Stimulated activated CD4-positive, alpha-beta T cell treated with anti-CD3 and anti-CD28 coated beads, Interleukin-4, amount 100 ng/mL, for 1 hour (primary cell): ENCODE results near the gene SLC12A5.

Source experiments
- DNase-seq: peaks from one replicate; pipeline ENCODE4 v3.0.0-alpha.2; 2020

Gene SLC12A5

GRCh38 chr20:46030284-46031013 is 1.4 kb downstream of the SLC12A5 start:
- DNase-seq: no peak

DNA sequence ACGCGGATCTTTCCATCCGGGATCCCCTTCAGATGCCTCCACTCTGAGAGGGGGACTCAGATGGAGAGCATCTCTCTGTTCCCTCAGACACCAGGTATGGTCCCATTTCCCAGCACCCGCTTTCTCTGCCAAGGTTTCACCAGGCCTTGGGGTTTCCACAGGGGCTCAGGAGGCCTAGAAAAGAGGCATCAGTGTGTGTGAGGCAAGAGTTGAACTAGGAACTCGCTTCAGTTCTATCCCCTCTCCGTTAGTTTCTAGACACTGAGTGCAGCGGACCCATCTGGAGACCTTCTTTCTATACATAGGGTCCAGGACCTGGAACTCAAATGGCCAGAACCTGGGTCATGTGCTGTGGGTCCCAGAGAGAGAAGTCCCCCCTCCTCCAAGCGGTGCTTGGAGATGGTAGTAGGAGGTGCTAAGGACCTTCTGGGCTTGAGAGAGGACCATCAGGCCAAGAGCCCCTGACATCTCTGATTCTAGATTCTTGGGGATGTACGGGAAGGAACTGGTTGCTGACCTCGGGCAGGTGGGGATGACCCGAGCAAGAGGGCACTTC is 2.1 kb downstream of the SLC12A5 start:
- DNase-seq: no peak

- DNase-seq: no peak
Observed at GRCh38 chr20:46031701-46032254, 2.8 kb downstream of the SLC12A5 start.

GRCh38 chr20:46034039-46034438 is 5.0 kb downstream of the SLC12A5 start:
- no peak for DNase-seq

- no peak for DNase-seq
Observed at GRCh38 chr20:46035253-46035652, 6.2 kb downstream of the SLC12A5 start.

DNA sequence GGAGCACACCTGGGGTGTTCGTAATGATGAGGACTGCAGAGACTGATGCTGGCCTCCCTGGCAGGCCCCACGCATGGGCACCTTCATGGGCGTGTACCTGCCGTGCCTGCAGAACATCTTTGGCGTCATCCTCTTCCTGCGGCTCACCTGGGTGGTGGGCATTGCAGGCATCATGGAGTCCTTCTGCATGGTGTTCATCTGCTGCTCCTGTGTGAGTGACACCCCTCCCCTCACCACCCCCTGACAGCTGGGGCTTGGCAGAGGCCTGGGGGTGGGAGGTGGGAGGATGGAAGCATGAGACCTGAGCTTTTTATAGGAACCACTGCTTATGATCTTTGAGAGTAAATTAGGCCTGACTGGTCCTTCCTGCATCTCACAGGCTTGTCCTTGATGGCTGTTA is 6.7 kb downstream of the SLC12A5 start:
- no peak for DNase-seq

GRCh38 chr20:46036370-46036769 is 7.4 kb downstream of the SLC12A5 start:
- DNase-seq: no peak

- DNase-seq: no peak
Observed at GRCh38 chr20:46037036-46037435, 8.0 kb downstream of the SLC12A5 start.

DNA sequence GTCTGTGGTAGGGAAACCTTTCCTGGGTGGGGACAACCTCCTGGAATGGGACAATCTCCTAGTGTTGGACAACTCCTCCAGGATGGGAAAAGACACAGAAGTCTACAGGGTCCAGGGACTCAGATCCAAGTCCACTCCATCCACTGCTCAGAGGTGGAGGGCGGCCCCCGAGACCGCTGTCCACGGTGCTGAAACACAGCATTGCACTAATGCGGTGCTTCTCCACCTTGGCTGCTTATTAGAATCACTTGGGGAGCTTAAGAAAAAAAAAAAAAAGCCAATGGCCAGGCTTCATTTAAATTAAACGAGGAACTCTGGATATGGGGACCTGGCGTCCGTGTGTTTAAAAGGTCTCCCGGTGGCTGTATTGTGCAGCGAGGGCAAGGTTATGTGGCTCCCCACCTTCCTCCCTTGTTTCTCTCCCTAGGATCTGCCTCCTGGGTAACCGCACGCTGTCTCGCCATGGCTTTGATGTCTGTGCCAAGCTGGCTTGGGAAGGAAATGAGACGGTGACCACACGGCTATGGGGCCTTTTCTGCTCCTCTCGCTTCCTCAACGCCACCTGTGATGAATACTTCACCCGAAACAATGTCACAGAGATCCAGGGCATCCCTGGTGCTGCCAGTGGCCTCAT is 12.0 kb downstream of the SLC12A5 start:
- DNase-seq: peak; percentile 55

DNA sequence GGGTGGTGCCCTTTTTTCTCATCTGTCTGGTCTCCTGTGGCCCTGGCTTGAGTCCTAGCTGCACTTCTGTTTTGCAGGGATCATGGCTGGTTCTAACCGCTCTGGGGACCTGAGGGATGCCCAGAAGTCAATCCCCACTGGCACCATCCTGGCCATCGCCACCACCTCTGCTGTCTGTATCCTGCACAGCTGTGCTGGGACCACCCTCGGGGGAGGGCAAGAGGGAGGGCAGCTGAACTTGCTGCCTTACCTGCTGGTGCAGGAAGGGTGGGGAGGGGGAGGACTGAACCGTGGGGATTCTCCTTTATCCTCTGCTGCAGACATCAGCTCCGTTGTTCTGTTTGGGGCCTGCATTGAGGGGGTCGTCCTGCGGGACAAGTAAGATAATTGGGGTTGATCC is 14.5 kb downstream of the SLC12A5 start:
- DNase-seq: no peak

DNA sequence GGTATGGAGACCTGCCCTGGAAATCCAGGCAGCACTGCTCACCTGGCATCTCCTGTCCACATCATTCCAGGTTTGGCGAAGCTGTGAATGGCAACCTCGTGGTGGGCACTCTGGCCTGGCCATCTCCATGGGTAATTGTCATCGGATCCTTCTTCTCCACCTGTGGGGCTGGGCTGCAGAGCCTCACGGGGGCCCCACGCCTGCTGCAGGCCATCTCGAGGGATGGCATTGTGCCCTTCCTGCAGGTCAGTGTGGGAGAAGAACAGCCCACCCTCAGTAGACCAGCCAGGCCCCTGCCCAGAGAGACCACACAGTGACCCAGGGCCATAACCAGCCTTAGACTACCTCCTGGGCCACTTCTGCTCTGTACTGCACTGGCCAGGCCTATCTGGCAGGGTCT is 15.9 kb downstream of the SLC12A5 start:
- no peak for DNase-seq

- no peak for DNase-seq
Observed at GRCh38 chr20:46046588-46047310, 17.7 kb downstream of the SLC12A5 start.

DNA sequence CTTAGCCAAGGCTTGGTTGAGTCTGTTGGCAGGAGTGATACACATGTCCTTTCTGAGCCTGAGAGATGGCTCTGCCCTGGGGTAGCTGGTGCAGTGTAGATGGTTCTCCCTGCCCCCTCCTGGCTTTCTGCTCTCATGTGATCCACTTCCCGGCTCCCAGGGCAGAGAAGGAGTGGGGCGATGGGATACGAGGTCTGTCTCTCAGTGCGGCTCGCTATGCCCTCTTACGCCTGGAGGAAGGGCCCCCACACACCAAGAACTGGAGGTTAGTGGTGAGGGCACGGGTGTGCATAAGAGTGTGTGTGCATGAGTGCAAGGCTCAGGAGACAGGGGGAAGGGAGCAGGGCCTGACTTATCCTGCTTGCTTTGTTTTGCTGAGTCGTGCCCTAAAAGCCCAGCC is 18.8 kb downstream of the SLC12A5 start:
- DNase-seq: no peak

- no peak for DNase-seq
Observed at GRCh38 chr20:46049190-46049589, 20.2 kb downstream of the SLC12A5 start.

DNA sequence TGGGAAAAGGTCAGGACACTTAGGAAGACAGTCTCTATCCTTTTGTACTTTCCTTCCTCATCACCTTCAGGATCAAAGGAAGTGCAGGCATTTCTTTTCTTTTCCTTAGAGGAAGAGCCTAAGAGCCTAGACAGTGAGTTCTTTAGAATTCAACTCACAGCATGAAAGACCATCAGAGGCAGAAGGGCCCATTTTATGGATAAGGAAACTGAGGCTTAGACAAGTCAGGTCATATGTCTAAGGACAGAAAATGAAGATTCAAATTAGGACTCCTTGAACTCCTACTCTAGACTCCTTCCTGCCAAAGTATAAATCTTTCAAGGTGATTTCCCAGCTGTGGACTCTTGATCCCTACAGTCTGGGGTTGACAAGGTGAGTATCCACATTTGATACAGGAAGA is 20.8 kb downstream of the SLC12A5 start:
- no peak for DNase-seq

- DNase-seq: no peak
Observed at GRCh38 chr20:46050444-46050843, 21.4 kb downstream of the SLC12A5 start.

GRCh38 chr20:46050885-46051284 is 21.9 kb downstream of the SLC12A5 start:
- no peak for DNase-seq

GRCh38 chr20:46051556-46052308 is 22.7 kb downstream of the SLC12A5 start:
- no peak for DNase-seq

GRCh38 chr20:46053416-46053815 is 24.4 kb downstream of the SLC12A5 start:
- DNase-seq: no peak

GRCh38 chr20:46054606-46055005 is 25.6 kb downstream of the SLC12A5 start:
- no peak for DNase-seq

- DNase-seq: no peak
Observed at GRCh38 chr20:46055269-46055668, 26.3 kb downstream of the SLC12A5 start.

GRCh38 chr20:46056027-46056833 is 27.2 kb downstream of the SLC12A5 start:
- DNase-seq: no peak
